Inflammatory macrophage treated with lipopolysaccharide for 1 hour (primary cell): ENCODE results near the gene VPS54.

ENCODE experiments used
- DNase-seq, 2 donors: peaks; one replicate each; pipeline ENCODE4 v3.0.0-alpha.2; 2020 to 2022

The VPS54 gene

DNA sequence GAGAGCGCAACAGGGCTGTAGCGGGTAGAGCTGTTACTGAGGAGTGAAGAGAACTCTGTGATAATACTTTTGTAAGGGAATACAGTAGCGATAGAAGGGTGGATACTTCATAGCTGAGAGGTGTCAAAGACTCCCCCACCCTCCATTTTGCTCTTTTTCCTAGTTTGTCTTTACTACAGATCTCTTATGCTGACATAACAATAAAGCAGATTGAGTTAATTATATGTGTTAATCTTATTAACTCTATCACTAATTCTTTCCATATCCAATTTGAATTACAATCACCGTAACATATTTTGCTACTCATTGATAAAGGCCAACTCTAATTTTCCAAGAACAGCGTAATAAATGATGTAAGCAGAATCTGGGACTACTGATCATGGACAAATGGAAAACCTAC is 120.4 kb downstream of the VPS54 start:
- DNase-seq = no peak

DNA sequence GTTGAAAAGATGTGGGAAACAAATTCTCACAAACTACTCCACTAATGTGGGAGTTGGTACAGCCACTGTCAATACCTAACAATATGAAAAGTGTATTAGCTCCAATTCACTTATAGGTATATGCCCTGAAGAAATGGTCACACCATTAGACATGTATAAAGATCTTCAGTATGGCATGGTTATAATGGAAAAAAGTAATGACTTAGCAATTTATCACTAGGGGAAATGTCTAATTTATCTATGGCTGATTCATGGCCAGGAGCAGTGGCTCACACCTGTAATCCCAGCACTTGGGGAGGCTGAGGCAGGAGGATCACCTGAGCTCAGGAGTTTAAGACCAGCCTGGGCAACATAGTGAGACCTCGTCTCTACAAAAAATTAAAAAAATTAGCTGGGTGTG is 125.1 kb downstream of the VPS54 start:
- no peak for DNase-seq

DNA sequence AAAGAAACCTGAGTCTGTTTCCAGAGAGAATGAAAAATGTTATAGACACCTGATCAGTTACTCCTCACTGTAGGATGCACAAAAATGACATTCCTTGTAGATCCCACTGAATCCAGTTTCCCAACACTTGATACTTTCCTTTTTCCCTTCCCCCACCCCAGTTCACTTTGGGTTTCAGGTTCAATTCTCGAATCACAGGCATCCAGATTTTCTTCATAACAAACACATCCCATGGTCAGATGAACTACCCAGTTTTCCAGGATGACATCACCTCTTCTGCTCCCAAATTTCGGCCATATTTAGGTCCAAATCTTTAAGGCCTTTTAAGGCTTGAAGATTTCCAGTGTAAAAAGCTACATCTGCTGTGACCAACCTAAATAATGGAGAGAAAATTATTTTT is 126.1 kb downstream of the VPS54 start:
- no peak for DNase-seq

DNA sequence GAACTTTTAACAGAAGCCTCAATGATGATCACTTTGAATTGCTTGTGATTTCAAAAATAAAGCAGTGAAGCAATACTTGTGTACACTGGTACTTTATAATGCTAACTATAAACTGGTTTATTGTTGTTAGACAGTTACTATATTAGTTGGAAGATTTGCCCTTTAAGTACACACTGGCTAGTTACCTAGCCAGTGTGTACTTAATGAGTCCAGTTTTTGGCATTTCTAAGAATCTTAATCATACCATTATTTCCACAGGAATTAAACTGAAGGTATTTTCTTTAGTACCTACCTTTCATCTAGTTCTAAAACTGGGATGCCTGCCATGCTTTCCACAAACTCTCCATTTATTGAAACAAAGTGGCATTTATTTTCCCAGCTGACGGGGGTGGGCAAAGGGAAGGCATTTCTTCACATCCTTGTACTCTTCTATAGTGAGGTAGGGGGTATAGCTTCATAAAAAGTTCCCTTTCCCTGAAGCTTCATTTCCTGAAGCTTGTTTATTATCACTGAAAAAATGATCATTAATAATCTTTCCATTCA is 127.7 kb downstream of the VPS54 start:
- DNase-seq = no peak

DNA sequence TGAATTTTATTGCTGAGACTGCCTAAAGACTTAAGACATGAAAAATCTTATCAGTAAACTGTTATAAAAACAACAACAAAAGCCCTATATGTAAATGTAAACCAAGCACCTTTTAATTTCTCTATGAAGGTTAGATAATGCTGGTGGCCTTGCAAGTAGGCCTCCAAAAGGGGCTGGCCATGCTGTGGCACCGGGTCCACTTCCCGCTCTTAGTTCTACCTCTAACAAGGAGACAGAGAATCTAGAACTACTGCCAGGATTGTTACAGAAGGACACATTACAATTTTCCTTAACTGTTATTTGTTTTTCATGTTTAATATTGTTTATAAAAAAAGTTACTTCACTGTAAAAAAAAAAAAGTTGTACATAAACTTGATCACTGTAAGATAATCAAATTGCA is 128.6 kb downstream of the VPS54 start:
- no peak for DNase-seq

DNA sequence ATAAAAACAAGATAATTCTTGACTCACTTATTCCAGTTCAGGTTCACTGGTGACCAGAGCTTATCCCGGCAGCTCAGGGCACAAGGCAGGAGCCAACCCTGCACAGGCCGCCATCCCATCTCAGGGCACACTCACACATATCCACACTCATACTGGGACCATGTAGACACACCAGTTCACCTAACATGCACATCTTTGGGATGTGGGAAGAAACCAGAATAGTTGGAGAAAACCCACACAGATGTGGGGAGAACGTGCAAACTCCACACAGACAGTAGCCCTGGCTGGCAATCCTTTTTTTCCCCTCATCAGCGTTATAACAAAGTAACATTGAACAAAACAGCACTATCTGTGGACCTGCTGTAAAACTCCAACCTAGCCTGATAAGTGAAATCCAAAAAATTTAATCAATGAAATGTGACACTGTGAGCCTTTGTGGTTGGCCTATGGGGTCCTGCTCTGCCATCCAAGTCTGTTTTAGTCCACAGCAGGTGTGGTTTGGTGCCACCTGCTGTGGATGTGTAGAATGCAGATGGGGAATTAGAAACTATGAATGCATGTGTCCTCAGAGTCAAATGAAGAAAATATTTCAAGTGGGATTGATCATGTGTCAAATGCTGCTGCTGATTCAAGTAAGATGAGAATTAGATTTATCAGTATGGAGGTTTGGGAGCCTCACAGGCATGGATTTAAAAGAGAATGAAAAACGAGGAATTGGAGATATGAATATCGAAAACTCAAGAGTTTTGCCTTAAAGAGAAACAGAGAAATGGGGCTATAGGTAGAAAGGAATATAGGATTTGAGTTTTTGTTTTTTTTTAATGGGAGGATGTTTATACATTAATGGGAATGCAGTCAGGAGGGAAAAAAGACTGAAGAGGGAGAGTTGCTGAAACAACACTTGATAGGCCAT is 130.5 kb downstream of the VPS54 start:
- peak; percentile 3 to 34 for DNase-seq

DNA sequence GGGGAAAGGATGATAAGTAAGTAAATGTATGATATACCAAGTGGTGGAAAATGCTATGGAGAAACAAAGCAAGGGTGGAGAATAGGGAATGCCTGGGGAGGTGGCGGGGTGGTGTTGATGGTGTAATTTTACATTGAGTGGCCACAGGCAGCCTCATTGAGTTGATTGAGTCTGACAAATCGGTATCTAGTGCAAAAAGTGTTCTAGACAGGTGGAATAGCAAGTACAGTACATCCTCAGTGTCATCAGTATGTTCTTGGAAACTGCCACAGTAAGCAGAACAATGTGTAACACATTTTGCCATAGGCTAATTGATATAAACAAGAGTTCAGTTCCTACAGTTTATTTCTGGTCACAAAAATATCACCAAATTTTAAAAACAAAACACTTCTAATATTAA is 131.2 kb downstream of the VPS54 start:
- no peak for DNase-seq

DNA sequence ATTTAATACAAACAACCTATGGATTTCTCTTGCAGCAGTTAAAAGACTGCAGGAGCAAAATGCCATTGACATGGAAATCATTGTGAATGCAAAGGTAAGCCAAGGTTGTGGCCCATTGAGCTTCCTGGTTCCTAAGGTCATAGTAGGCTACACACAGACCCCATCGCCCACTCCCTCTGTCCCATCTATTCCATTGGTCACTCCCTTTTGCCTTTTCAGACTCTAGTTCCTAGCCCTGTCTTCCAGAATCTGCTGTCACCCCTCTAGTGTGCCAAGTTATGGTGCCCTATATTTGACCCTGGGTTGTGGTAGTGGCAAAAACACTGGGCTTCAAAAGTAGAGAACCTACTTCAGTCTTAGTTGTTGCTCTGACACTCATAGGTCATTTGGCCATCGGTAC is 132.8 kb downstream of the VPS54 start:
- DNase-seq = no peak

DNA sequence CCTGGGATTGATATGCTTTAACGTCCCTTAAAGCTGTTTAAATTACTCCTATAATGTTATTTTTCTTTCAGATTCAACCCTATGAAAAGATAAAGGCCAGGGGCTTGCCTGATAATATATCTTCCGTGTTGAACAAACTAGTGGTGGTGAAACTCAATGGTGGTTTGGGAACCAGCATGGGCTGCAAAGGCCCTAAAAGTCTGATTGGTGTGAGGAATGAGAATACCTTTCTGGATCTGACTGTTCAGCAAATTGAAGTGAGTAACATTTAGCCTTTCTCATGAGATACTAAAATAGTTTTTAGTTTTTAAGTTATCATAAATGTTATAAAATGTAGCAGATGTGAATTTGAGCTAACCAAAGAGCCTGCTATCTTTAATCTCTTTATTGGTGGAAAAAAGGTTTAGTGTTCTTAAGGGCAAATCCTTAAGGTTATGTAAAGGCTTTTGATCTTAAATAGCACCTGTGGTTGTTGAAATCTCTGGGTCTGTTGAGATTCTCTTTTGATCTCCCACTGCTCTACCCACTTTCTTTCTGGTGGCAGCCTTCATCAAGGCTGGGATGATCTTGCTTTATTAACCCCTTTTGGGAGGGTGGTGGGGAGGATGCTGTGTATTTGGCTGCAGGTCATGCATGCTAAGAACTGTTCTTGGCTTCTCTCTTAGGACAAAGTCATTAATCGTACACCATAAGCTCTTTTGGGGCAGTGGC is 136.7 kb downstream of the VPS54 start:
- DNase-seq = no peak

DNA sequence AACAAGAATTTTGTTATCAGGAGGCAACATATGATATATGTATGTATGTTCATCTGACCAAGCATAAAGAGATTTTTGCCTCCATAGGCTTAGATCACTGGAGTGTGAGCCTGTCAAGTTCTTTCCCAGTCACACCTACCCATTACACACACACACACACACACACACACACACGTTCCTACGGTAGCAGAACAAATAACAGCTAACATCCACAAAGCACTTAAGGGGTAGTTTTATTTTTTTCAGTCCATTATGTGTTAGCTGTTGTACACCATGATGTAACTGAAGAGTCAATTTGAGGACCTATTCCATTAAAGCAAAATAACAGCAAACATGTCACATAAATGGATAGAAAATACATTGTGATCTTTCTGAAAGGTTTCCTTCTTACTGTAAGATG is 138.0 kb downstream of the VPS54 start:
- no peak for DNase-seq

DNA sequence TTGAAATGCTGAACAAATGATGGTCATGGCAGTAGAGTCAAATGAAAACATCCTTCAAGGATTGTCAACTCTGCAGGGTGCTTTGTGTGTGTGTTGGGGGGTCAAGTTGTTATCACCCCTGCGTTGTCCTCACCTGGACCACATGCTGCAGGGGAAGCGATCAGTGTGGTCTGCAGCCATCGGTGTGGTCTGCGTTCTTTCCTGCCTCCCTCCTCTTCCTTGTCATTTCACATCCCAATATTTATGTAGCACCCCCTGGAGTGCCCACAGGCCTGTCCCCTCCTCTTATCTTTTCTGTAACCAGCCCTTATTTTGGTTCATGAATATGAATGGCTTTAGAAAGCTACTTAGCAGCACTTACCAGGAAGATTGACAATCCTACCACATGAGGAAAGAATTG is 138.6 kb downstream of the VPS54 start:
- DNase-seq = no peak

DNA sequence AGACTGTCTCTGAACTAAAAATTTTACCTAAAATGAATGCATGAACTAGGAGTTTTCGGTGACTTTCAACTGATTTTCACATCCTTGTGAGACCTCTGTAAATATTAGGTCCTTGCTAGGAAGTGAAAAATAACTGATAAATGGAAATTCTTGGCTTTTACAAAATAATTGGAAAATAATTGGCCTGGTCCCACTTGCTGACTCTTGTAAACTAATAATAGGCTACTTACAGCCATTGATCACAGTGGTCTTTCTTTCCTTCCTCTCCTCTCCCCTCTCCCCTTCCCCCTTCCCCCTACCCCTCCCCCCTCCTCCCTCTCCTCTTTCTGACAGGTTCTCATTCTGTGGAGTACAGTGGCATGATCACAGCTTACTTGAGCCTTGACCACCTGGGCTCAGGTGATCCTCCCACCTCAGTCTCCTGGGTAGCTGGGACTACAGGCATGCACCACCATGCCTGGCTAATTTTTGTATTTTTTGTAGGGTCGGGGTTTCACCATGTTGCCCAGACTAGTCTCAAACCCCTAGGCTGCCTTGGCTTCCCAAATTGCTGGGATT is 139.3 kb downstream of the VPS54 start:
- no peak for DNase-seq

DNA sequence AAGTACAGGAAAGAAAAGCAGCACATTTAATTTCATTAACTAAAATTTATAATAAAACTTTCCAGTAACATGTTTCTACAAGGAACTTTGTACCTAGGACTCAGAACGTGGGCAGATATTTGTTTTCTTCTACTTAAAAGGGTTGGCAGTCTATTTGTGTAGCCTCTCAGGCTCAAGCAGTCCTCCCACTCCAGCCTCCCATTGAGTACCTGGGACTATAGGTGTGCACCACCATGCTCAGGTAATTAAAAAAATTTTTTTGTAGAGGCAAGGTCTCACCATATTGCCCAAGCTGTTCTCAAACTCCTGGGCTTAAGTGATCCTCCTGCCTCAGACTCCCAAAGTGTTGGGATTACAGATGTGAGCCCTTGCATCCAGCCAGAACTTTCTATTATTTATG is 140.7 kb downstream of the VPS54 start:
- no peak for DNase-seq

DNA sequence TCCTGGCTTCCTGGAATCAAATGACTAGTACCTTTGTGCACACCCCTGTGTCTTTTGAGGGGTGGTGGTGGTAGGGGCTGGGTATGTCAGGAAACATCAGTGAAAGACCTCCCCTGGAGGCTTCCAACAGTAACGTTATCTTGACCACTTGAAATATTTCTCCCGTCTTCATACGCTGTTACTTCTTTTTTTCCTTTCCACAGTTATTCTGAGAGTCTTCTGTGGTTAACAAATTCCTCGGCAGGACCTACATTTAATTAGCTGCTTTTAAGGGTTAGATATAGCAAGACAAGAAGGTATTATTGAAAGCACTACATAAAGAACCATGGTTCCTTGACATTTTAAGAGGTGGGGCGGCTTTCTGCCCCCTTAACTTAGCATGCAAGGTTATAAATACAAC is 142.9 kb downstream of the VPS54 start:
- DNase-seq = no peak

DNA sequence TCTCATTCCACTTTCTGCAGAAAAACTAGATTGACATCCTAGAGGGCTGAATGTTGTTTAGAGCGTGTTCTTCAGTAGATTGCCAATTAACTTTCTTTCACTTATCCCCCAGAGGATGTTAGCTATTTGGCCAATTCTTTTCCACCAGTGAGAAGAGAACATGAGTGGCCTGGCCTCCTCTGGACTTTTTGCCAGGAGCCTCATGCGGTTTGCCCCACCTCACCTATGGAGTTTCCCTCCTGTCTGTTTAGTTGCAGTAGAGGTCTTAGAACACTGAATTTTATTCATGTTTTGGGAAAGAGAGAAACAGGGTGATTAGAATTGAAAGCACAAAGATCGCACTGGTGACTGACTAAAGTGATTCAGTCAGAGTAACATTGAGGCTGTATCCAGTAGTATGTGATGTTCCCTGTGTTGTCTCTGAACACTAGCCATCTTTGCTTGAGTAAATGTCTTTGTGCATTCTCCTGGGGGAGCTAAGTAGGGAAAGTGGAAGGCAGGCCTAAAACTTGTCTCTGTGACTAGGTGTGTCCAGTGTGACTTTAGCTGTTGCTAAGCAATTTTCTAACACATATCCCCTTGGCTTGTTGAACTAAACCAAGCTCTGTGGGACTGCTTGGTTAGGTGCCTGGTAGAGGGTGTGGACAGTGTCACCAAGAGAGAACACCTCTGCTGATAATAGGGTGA is 143.5 kb downstream of the VPS54 start:
- no peak for DNase-seq

DNA sequence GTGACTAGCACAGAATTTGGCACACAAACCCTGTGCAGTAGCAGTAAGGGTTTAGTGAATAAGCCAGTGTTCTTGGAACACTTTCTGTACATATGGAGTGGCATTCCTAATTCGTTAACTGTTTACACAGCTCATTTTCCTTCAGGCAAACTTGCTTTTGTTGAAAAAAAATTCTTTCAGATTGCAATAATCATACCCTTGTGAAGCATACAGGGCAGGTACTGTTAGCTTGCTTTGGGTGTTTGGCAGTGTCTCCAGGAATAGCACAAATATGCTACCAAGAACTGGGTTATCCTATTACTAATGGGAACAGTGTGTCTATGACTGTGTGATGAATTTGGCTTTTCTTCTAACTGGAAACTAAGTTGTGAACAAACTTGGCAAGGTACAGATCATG is 144.1 kb downstream of the VPS54 start:
- DNase-seq = no peak

DNA sequence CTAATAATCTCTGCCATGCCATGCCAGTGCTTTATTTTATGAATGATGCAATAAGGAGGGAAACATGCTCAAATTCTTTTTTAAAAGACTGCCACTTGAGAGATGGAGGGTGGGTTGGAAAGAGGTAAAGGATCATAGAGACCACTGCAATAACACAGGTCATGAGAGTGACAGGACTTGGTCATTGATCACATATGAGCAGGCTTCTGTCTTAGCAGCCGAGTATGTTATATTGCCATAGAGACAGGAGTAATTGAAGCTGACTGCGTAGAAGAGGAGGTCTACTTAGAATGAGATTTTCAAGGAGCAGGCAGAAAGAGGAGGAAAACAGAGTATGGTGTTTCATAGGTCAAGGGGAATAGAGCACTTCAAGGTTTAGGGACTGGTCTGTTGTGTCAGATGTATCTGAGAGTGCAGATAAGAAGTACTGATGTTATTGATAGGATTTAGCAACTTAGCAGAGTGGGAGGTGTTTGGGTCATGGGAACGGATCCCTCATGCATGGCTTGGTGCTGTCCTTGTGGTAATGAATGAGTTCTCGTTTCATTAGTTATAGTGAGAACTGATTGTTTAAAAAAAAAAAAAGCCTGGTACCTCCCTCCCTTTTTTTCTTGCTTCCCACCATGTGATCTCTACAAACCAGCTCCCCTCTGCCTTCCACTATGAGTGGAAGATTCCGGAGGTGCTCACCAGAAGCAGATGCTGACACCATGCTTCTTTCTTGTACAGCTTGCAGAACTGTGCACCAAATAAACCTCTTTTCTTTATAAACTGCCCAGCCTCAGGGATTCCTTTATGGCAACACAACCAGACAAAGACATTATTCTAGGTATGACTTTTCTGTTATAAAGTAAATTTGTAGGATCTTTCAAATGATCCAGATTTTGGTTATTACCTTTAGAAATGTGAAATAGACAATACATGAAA is 144.8 kb downstream of the VPS54 start:
- DNase-seq = no peak

DNA sequence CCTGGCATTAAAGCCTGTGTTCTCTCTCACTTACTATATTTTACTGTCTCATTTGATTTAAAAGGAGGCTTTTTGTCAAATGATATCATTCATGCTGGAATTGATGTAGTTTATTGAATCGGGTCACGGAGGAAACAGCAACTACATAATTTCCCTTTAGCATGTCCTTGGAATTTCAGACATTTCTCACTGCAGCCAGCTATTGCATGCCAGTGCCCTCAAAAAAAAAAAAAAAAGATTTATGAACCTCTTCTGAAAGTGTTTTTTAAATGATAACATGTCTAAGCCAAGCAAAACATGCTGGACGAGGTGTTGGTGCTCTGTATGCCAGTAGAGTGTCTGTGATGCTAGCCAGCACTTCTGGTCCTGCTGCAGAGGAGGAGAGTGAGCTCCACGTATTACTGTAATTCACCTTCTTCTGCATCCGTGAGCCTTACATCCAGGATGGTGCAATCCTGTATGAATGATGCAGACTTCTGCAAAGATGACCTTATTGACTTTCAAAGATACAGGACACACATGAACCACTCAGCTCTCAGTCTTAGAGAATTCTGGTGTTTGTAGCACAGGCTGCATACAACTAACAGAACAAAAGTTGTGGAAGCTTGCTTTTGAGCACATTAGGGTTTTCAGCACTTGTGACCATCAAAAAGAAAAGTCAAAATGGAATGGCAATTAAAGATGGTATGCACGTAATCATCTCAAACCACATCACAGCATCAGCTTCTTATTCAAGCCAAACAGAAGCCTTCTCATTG is 146.5 kb downstream of the VPS54 start:
- no peak for DNase-seq

DNA sequence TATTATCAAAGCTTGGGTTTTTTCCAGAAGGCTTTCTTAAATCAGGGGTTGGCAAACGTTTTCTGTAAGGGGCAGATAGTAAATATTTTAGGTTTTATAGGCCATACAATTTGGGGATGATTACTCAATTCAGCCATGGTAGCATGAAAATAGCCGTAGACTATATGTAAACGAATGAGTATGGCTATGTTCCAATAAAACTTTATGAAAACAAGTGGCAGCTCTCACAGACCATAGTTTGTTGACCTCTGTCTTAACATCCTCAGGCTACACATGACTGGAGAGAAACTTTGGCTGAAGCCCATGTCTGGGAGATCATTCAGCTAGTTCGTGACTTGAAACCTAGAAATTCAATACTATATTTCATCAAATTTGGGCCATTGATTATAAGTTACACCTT is 147.4 kb downstream of the VPS54 start:
- DNase-seq = no peak

DNA sequence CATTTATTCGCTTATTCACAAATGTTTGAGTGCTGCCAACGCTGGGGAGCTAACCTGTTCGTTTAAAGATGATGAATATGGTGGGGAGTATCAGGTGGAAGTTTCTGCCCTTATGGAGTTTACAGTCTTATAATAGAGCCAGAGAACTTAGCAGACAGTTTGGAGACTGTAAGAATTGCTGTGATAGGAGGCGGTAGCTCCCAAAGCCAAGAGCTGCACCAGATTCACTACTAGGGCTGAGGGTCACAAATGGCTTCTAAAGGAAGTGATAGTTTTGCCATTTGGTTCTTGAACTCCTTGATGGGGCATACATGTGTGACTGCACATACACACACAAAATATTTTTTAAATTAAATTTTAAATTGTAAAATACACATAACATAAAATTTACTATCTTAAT is 148.5 kb downstream of the VPS54 start:
- no peak for DNase-seq

DNA sequence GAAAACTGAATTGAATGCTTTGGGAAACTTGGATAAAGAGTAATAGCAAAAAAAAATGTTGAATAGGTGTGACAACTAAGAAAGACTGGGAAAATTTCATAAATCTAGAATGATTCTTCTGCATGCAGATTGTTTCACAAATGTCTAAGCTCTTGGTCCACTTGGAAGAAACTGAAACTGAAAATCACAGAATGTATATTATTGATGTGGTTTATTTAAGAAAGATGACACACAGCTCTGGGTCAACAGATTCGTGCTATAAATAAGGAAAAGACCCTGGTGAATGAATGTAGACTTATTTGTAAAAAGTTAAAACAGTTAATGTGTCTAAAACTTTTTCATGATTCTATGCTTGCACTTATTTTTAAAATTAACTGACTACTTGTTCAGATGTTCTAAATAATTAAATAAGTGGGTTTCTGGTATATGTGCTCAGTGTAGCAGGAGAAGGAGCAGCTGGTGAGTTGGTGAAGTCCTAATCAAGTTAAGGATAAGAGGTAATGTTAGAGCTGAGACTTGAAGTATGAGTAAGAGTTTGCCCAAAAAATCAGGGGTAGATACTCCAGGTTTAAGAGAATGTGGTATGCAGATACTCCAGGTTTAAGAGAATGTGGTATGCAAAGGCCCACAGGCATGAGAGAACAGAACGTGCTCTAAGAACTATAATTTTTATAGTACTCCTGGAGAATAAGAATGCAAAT is 153.1 kb downstream of the VPS54 start:
- DNase-seq = peak in 1 of 2 donors; percentile 22
